PC-9 (cell line): ENCODE results near the gene GNAQ. TPM values are rescaled to one million over a fixed set of nuclear protein-coding genes. Genes with fewer than 3 reads are reported as not detected.

Experiments
- BruUV-seq: library from RNA; stranded (reverse); fragments of 400-500 nt; replicated peaks from 2 replicates; lab custom pipeline; 2021; lab: Mats Ljungman, UMichigan
- CTCF ChIA-PET: fragments of 300-600 bp; sonication (Branson Sonifier 250); formaldehyde crosslinking; loops from one replicate; lab custom pipeline; 2022; ENCODE audit warnings: antibody characterized with exemption; lab: Charles Lee
- POLR2A ChIA-PET: fragments of 300-600 bp; sonication (Branson Sonifier 250); formaldehyde crosslinking; loops from one replicate; lab custom pipeline; 2022; ENCODE audit warnings: antibody characterized with exemption; ENCODE audit not compliant: unreplicated experiment; lab: Charles Lee
- DNase-seq, 2 experiments: peaks; one replicate each; pipeline versions ENCODE4 v3.0.0 to v3.0.0-alpha.2; 2015 to 2022; ENCODE audit warnings: mixed read lengths in 1 of 2
- H2AFZ ChIP-seq: fragments of 200-600 bp; sonication (generic); 2 replicates; pipeline ENCODE4 v1.8.1; 2017; ENCODE audit warnings: antibody characterized with exemption
- H3F3A ChIP-seq: fragments of 200-600 bp; sonication (generic); 2 replicates; pipeline ENCODE4 v1.8.1; 2017; ENCODE audit warnings: antibody characterized with exemption, mild to moderate bottlenecking, low read depth; ENCODE audit not compliant: insufficient read depth
- H3K27ac ChIP-seq: fragments of 200-600 bp; sonication (generic); 2 replicates; pipeline ENCODE4 v1.6.1; 2016; ENCODE audit warnings: mixed run types
- H3K27me3 ChIP-seq: fragments of 200-600 bp; sonication (generic); 2 replicates; pipeline ENCODE4 v1.6.1; 2016; ENCODE audit warnings: low read depth, mixed run types; ENCODE audit not compliant: insufficient read depth
- H3K36me3 ChIP-seq: fragments of 200-600 bp; sonication (generic); 2 replicates; pipeline ENCODE4 v1.6.1; 2016; ENCODE audit warnings: low read depth, mixed run types
- H3K4me1 ChIP-seq: fragments of 200-600 bp; sonication (generic); replicated peaks from 2 replicates; pipeline ENCODE4 v1.6.1; 2016; ENCODE audit warnings: mixed run types; ENCODE audit not compliant: insufficient read depth
- H3K4me2 ChIP-seq: fragments of 200-600 bp; sonication (generic); 2 replicates; pipeline ENCODE4 v1.6.1; 2017; ENCODE audit warnings: mixed run types
- H3K4me3 ChIP-seq: fragments of 200-600 bp; sonication (generic); 2 replicates; pipeline ENCODE4 v1.6.1; 2016; ENCODE audit warnings: mixed run types
- H3K79me2 ChIP-seq: fragments of 200-600 bp; sonication (generic); 2 replicates; pipeline ENCODE4 v1.6.1; 2017; ENCODE audit warnings: low read depth, mixed run types
- H3K9me2 ChIP-seq: fragments of 200-600 bp; sonication (generic); 2 replicates; pipeline ENCODE4 v1.8.1; 2017; ENCODE audit warnings: mild to moderate bottlenecking; ENCODE audit not compliant: insufficient read depth
- H3K9me3 ChIP-seq: fragments of 200-600 bp; sonication (generic); 2 replicates; pipeline ENCODE4 v1.8.1; 2016; ENCODE audit warnings: low read depth; ENCODE audit not compliant: insufficient read depth
- H4K20me1 ChIP-seq: fragments of 200-600 bp; sonication (generic); 2 replicates; pipeline ENCODE4 v1.8.1; 2017; ENCODE audit not compliant: insufficient read depth
- EZH2 ChIP-seq: fragments of 200-600 bp; sonication (generic); IDR thresholded peaks from 2 replicates; pipeline ENCODE4 v1.8.0; 2017; ENCODE audit warnings: antibody characterized with exemption, low read depth
- intact Hi-C: fragments of 100-400 bp; cut with micrococcal nuclease; formaldehyde crosslinking; loops from one replicate; pipeline ENCODE4 v1.10.0; 2022; ENCODE audit not compliant: unreplicated experiment
- total RNA-seq: library from RNA; stranded (reverse); gene quantifications from 2 replicates; pipeline ENCODE4 v1.2.3, GENCODE V29; 2021
- TF ChIP-seq, protein P1 (sequence below): fragments of 200-600 bp; sonication (generic); conservative IDR thresholded peaks from 2 replicates; pipeline ENCODE4 v1.6.1; 2017; ENCODE audit warnings: mixed run types, antibody characterized with exemption, mild to moderate bottlenecking, moderate library complexity

The GNAQ gene
- total RNA-seq, 1 experiment from 2014 or later, result 51.6 TPM

DNA sequence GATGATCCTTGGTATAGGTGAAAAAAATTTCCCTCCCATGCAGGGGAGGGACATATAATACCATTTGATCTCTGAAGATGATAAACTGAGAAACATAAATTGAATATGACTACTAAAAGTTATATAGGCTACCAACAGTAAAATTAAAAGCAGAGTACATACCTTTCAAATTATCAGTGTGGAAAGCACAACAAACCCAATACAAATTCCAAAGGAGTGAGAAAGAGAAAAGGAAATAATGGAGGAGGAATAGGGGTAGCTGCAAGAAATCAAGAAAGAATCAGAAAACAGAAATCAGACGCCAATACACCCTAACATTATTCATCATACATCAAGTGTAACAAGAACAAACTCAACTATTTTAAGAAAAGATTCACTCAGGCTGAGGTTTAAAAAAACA, 17.7 kb downstream of the GNAQ start:
- Histone ChIP-seq H4K20me1 (peaks cover 4% of the 10 kb centered on the region), H3K79me2 (peaks cover 92% of the 10 kb centered on the region)

DNA sequence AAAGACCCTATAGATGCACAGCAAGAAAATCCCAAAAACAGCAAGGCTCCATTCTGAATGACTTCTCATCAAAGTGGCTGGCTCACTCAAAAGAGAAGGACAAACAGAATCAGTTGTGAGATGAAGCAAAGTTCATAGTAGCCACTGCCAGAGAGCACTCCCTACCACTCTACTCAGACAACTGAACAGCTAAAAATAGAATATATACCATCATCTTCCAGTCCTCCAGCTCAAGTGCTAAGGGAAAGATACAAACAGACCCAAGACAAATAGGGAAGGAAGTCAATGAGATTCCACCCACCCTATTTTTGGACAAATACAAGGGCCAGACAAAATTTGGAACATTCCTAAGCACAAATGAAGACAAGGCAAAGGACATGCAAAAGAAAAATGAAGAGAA, 20.6 kb downstream of the GNAQ start:
- no peak overlapping the region for H3K4me2 ChIP-seq
- H3K9me3 ChIP-seq, result no peaks in the 10 kb centered on the region
- no peak overlapping the region for H3K4me3 ChIP-seq
- ChIA-PET CTCF (no interaction called here), POLR2A (no interaction called here)
- H3K36me3 ChIP-seq, result no peaks in the 10 kb centered on the region
- no peaks in the 10 kb centered on the region for H3K4me1 ChIP-seq
- no peaks in the 10 kb centered on the region for H3K27me3 ChIP-seq
- DNase-seq, result no peak
- peaks cover 2% of the 10 kb centered on the region for H4K20me1 ChIP-seq
- no peaks in the 10 kb centered on the region for H3F3A ChIP-seq
- peaks cover 87% of the 10 kb centered on the region for H3K79me2 ChIP-seq
- no TSS peak for BruUV-seq
- H3K27ac ChIP-seq, result no peak overlapping the region
- no peak for TF ChIP-seq EZH2
- TF ChIP-seq, protein P1, sequence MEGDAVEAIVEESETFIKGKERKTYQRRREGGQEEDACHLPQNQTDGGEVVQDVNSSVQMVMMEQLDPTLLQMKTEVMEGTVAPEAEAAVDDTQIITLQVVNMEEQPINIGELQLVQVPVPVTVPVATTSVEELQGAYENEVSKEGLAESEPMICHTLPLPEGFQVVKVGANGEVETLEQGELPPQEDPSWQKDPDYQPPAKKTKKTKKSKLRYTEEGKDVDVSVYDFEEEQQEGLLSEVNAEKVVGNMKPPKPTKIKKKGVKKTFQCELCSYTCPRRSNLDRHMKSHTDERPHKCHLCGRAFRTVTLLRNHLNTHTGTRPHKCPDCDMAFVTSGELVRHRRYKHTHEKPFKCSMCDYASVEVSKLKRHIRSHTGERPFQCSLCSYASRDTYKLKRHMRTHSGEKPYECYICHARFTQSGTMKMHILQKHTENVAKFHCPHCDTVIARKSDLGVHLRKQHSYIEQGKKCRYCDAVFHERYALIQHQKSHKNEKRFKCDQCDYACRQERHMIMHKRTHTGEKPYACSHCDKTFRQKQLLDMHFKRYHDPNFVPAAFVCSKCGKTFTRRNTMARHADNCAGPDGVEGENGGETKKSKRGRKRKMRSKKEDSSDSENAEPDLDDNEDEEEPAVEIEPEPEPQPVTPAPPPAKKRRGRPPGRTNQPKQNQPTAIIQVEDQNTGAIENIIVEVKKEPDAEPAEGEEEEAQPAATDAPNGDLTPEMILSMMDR, result no peak
- H2AFZ ChIP-seq, result no peak overlapping the region
- H3K9me2 ChIP-seq, result no peaks in the 10 kb centered on the region
- intact Hi-C loops, result no loop called here

More for the DNA sequence above, 17.7 kb downstream of the GNAQ start:
- DNase-seq, result no peak
- no peaks in the 10 kb centered on the region for H3K9me2 ChIP-seq
- no peaks in the 10 kb centered on the region for H3K4me1 ChIP-seq
- no peak overlapping the region for H3K4me2 ChIP-seq
- intact Hi-C loops, result no loop called here
- H3K4me3 ChIP-seq, result no peak overlapping the region
- H3K27me3 ChIP-seq, result no peaks in the 10 kb centered on the region
- ChIA-PET POLR2A (interaction anchor here (0.7 kb wide), 1 partner anchor 1514 kb away, joined by 6 read pairs; no protein-coding TSS in a partner anchor), CTCF (no interaction called here)
- no peaks in the 10 kb centered on the region for H3F3A ChIP-seq
- H2AFZ ChIP-seq, result no peak overlapping the region
- no peaks in the 10 kb centered on the region for H3K9me3 ChIP-seq
- no peak overlapping the region for H3K27ac ChIP-seq
- TF ChIP-seq, protein P1, result no peak
- no peak for TF ChIP-seq EZH2
- H3K36me3 ChIP-seq, result no peaks in the 10 kb centered on the region
- BruUV-seq, result no TSS peak

DNA sequence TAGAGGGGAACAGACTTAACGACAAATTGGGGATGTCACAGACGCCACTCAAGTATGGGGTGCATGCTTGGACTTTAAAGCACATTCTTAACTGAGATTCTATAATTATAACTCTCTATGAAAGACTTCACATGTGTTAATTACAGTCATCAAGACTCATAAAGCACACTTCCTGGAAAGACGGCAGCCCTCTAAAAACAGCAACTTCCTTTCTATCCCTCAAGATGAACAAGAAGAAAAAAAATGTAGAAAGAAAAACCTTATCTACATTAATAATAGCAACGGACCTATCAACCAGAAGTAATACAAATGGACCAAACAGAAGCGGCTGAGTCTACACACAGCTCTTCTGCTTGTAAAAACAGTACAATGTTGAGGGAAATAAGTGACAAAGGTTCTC, 21.2 kb downstream of the GNAQ start:
- intact Hi-C loops, result no loop called here

More for the DNA sequence above, 21.2 kb downstream of the GNAQ start:
- H3K4me2 ChIP-seq, result no peak overlapping the region
- H3K79me2 ChIP-seq, result peaks cover 88% of the 10 kb centered on the region
- H3K27me3 ChIP-seq, result no peaks in the 10 kb centered on the region
- DNase-seq, result no peak
- TF ChIP-seq EZH2, result no peak
- TF ChIP-seq, protein P1, result no peak
- H3K4me3 ChIP-seq, result no peak overlapping the region
- no TSS peak for BruUV-seq
- H3K27ac ChIP-seq, result no peak overlapping the region
- no peak overlapping the region for H2AFZ ChIP-seq
- ChIA-PET CTCF (no interaction called here), POLR2A (no interaction called here)
- no peaks in the 10 kb centered on the region for H3K36me3 ChIP-seq
- H3K4me1 ChIP-seq, result no peaks in the 10 kb centered on the region
- no peaks in the 10 kb centered on the region for H4K20me1 ChIP-seq
- H3K9me2 ChIP-seq, result no peaks in the 10 kb centered on the region
- no peaks in the 10 kb centered on the region for H3K9me3 ChIP-seq
- H3F3A ChIP-seq, result no peaks in the 10 kb centered on the region; the same call in 1 of the 2 replicates
